ENCODE measurements around the gene KBTBD7. TPM values are rescaled to one million over a fixed set of nuclear protein-coding genes. Genes with fewer than 3 reads are reported as not detected.

The KBTBD7 gene
- total and polyA plus RNA-seq, 2 of the 8 experiments (the other 6 are each of a cell fraction or from before 2014, with no cell fraction given): 10.2 to 17.4 TPM

DNA sequence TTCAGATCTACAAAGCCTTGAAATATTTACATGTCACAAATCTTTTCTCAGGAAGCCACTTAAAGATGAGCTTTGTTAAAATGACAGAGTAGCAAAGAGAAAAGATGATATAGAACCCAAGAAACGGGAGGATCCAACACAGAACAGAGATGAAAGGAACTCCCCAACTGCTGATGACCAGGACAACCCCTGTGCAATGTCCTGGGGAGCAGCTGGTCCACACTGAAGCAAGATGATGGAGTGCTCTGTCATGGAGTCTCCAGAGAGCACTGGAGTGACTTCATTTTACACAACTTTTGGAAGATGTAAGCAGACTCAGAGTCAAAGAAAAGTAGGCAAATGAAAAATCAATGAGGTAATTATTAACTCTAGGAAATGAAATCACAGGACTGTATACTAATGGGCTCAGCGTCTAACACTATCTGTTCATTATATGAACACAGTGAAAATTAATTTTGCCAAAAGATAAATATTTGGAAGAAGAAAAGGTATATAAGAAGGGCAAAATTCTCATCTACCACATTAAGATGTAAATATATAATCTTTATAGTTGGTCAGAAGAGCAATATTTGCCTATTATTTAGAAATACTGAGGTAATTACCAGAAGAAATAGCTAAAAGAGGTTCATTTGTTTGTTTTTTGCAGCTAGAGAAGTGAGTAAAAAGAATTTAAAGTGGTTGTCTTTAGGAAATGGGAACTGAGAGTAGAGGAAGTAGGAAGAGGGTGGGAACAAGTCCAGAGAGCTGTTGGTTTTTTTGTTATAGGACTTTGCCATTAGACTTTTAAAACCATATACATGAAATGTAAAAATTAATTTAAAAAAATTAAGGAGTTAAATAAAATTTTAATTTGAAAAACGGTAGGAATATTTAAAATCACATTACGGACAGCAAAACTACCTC is 38.5 kb upstream of the KBTBD7 start (continued):
- TF ChIP-seq, protein P1, sequence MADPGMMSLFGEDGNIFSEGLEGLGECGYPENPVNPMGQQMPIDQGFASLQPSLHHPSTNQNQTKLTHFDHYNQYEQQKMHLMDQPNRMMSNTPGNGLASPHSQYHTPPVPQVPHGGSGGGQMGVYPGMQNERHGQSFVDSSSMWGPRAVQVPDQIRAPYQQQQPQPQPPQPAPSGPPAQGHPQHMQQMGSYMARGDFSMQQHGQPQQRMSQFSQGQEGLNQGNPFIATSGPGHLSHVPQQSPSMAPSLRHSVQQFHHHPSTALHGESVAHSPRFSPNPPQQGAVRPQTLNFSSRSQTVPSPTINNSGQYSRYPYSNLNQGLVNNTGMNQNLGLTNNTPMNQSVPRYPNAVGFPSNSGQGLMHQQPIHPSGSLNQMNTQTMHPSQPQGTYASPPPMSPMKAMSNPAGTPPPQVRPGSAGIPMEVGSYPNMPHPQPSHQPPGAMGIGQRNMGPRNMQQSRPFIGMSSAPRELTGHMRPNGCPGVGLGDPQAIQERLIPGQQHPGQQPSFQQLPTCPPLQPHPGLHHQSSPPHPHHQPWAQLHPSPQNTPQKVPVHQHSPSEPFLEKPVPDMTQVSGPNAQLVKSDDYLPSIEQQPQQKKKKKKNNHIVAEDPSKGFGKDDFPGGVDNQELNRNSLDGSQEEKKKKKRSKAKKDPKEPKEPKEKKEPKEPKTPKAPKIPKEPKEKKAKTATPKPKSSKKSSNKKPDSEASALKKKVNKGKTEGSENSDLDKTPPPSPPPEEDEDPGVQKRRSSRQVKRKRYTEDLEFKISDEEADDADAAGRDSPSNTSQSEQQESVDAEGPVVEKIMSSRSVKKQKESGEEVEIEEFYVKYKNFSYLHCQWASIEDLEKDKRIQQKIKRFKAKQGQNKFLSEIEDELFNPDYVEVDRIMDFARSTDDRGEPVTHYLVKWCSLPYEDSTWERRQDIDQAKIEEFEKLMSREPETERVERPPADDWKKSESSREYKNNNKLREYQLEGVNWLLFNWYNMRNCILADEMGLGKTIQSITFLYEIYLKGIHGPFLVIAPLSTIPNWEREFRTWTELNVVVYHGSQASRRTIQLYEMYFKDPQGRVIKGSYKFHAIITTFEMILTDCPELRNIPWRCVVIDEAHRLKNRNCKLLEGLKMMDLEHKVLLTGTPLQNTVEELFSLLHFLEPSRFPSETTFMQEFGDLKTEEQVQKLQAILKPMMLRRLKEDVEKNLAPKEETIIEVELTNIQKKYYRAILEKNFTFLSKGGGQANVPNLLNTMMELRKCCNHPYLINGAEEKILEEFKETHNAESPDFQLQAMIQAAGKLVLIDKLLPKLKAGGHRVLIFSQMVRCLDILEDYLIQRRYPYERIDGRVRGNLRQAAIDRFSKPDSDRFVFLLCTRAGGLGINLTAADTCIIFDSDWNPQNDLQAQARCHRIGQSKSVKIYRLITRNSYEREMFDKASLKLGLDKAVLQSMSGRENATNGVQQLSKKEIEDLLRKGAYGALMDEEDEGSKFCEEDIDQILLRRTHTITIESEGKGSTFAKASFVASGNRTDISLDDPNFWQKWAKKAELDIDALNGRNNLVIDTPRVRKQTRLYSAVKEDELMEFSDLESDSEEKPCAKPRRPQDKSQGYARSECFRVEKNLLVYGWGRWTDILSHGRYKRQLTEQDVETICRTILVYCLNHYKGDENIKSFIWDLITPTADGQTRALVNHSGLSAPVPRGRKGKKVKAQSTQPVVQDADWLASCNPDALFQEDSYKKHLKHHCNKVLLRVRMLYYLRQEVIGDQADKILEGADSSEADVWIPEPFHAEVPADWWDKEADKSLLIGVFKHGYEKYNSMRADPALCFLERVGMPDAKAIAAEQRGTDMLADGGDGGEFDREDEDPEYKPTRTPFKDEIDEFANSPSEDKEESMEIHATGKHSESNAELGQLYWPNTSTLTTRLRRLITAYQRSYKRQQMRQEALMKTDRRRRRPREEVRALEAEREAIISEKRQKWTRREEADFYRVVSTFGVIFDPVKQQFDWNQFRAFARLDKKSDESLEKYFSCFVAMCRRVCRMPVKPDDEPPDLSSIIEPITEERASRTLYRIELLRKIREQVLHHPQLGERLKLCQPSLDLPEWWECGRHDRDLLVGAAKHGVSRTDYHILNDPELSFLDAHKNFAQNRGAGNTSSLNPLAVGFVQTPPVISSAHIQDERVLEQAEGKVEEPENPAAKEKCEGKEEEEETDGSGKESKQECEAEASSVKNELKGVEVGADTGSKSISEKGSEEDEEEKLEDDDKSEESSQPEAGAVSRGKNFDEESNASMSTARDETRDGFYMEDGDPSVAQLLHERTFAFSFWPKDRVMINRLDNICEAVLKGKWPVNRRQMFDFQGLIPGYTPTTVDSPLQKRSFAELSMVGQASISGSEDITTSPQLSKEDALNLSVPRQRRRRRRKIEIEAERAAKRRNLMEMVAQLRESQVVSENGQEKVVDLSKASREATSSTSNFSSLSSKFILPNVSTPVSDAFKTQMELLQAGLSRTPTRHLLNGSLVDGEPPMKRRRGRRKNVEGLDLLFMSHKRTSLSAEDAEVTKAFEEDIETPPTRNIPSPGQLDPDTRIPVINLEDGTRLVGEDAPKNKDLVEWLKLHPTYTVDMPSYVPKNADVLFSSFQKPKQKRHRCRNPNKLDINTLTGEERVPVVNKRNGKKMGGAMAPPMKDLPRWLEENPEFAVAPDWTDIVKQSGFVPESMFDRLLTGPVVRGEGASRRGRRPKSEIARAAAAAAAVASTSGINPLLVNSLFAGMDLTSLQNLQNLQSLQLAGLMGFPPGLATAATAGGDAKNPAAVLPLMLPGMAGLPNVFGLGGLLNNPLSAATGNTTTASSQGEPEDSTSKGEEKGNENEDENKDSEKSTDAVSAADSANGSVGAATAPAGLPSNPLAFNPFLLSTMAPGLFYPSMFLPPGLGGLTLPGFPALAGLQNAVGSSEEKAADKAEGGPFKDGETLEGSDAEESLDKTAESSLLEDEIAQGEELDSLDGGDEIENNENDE (IDR thresholded peaks at IDR 0.05; ENCODE audit: insufficient replicate concordance, low read length): no peak
- no peak for TF ChIP-seq SP1 (IDR thresholded peaks at IDR 0.05; ENCODE audit: low read depth, low read length)
- TF ChIP-seq JUND (IDR thresholded peaks at IDR 0.05; ENCODE audit: low read length): no peak
- no peak for TF ChIP-seq RNF2 (IDR thresholded peaks at IDR 0.05; ENCODE audit: borderline replicate concordance, low read depth, low read length, missing control alignments, poor library complexity, severe bottlenecking)
- no peak for TF ChIP-seq HDAC6 (IDR thresholded peaks at IDR 0.05; ENCODE audit: low read depth, low read length)
- no peak for TF ChIP-seq SP4 (IDR thresholded peaks at IDR 0.05; ENCODE audit: low read length)
- TF ChIP-seq KDM1A (IDR thresholded peaks at IDR 0.05; ENCODE audit: borderline replicate concordance, low read length): no peak
- TF ChIP-seq POLR2AphosphoS5 (IDR thresholded peaks at IDR 0.05; ENCODE audit: low read depth, low read length): no peak
- TF ChIP-seq SIN3A (conservative IDR thresholded peaks at IDR 0.05 in 1 of 2, IDR thresholded peaks at IDR 0.05 in 1 of 2; ENCODE audit: low read depth in 1 of 2, low read length in 2 of 2): no peak
